ENCODE results near the gene FBLN5.

- TF ChIP-seq GATA2 (IDR thresholded peaks at IDR 0.05; ENCODE audit: insufficient read depth, insufficient read length, low read depth, low read length): no peak
- no peak for TF ChIP-seq CTCF (IDR thresholded peaks at IDR 0.05; ENCODE audit: extremely low read depth in 1 of 2, insufficient read depth in 1 of 2, low read depth in 1 of 2, low read length in 2 of 2)
- no peak for TF ChIP-seq EZH2 (IDR thresholded peaks at IDR 0.05; ENCODE audit: borderline replicate concordance, low read depth, low read length, severe bottlenecking)
- TF ChIP-seq POLR2AphosphoS5 (IDR thresholded peaks at IDR 0.05; ENCODE audit: insufficient read depth, low read depth, low read length): no peak
- TF ChIP-seq MYC (IDR thresholded peaks at IDR 0.05; ENCODE audit: low read depth, low read length): no peak
- TF ChIP-seq POLR2A (IDR thresholded peaks at IDR 0.05; ENCODE audit: low read depth, low read length): no peak
Observed at GRCh38 chr14:91835197-91835919, 112.1 kb downstream of the FBLN5 start.

All from endothelial cell of umbilical vein (primary cell).